Left lung (tissue), 10 donors: ENCODE data around the gene GLT6D1. TPM values are rescaled to one million over a fixed set of nuclear protein-coding genes. Genes with fewer than 3 reads are reported as not detected.
A peak's percentile ranks its signal among the peaks of the same experiment; 100 is the strongest.
"Not testable (repeated sequence)": the region's sequence is repeated elsewhere in the genome, so short reads cannot be mapped to it uniquely, and the experiment has no call there.

Experiments
- ATAC-seq: fragments of 200-7000 bp; cut with Tn5 transposase; one replicate; pipeline ENCODE4 v1.9.1; 2020; ENCODE audit warnings: moderate library complexity
- DNase-seq, 4 donors: peaks; one replicate each; pipeline ENCODE4 v3.0.0-alpha.2; 2013 to 2020
- H3K27ac ChIP-seq, 2 donors: fragments of 200-600 bp; sonication (generic) in 1 of 2; one replicate each; pipeline versions ENCODE4 v1.5.0 to v1.8.0; 2020 to 2021
- H3K27me3 ChIP-seq, 2 donors: fragments of 200-600 bp; sonication (generic) in 1 of 2; one replicate each; pipeline versions ENCODE4 v1.5.0 to v1.8.0; 2020 to 2021
- H3K36me3 ChIP-seq, 2 donors: fragments of 200-600 bp; sonication (generic) in 1 of 2; one replicate each; pipeline versions ENCODE4 v1.5.0 to v1.8.0; 2020 to 2021
- H3K4me1 ChIP-seq, 2 donors: fragments of 200-600 bp; one replicate each; pipeline ENCODE4 v1.8.0; 2021
- H3K4me3 ChIP-seq, 2 donors: fragments of 200-600 bp; sonication (generic) in 1 of 2; one replicate each; pipeline versions ENCODE4 v1.5.0 to v1.8.0; 2020 to 2021; ENCODE audit warnings: mild to moderate bottlenecking in 1 of 2
- H3K9me3 ChIP-seq, 2 donors: fragments of 200-600 bp; sonication (generic) in 1 of 2; one replicate each; pipeline versions ENCODE4 v1.5.0 to v1.8.0; 2020 to 2021
- CTCF ChIP-seq, 2 donors: fragments of 200-600 bp; sonication (generic) in 1 of 2; IDR thresholded peaks; one replicate each; pipeline versions ENCODE4 v1.5.0 to v1.8.0; 2021; ENCODE audit warnings: antibody characterized with exemption in 2 of 2
- intact Hi-C, 2 donors: fragments of 100-400 bp; cut with DNase I; formaldehyde crosslinking; loops; one replicate each; pipeline versions ENCODE4 v1.11.2 to v1.14.2; 2022
- polyA plus RNA-seq, 6 donors: library from polyadenylated mRNA; unstranded; fragments of 120-200 nt; gene quantifications; one replicate each; pipeline ENCODE4 v1.2.1, GENCODE V29; 2013; ENCODE audit not compliant: insufficient read length in 6 of 6
- total RNA-seq, 2 donors: library from RNA; stranded (reverse); fragmentation: NEBNext Ultra II Directional; extraction: Animal tissue kit (Norgen Biotek cat#: 25700); gene quantifications; one replicate each; pipeline ENCODE4 v1.2.1, GENCODE V29; 2021
- donor health status: DM: no; HTN: yes; CAD: no.
- donor health status: DM: no; HTN: no; CAD: no.

Gene GLT6D1
- total and polyA plus RNA-seq, 8 donors, result not detected

- no peaks in the 10 kb centered on the region for H3K9me3 ChIP-seq
- peak in 1 of 4 donors; percentile 61 for DNase-seq
Observed at GRCh38 chr9:135669616-135670285, 30.4 kb upstream of the GLT6D1 start.

GRCh38 chr9:135669018-135669417 is 29.7 kb upstream of the GLT6D1 start:
- H3K4me3 ChIP-seq, DNase-seq, H3K36me3 ChIP-seq, H3K4me1 ChIP-seq, H3K9me3 ChIP-seq, intact Hi-C loops, ATAC-seq, H3K27ac ChIP-seq: not testable (repeated sequence)
- peaks cover 0 to 70% of the 10 kb centered on the region in 2 donors for H3K27me3 ChIP-seq

More at GRCh38 chr9:135669616-135670285, 30.4 kb upstream of the GLT6D1 start:
- H3K36me3 ChIP-seq, result no peaks in the 10 kb centered on the region
- no peak overlapping the region for H3K27ac ChIP-seq
- ATAC-seq, result no peak
- intact Hi-C loops, result no loop called here
- peaks cover 0 to 63% of the 10 kb centered on the region in 2 donors for H3K27me3 ChIP-seq
- no peaks in the 10 kb centered on the region for H3K4me1 ChIP-seq
- H3K4me3 ChIP-seq, result no peak overlapping the region
- TF ChIP-seq CTCF (IDR thresholded peaks at IDR 0.05), result no peak

GRCh38 chr9:135667463-135668001 is 28.2 kb upstream of the GLT6D1 start:
- no peak for TF ChIP-seq CTCF (IDR thresholded peaks at IDR 0.05)
- no peak overlapping the region for H3K27ac ChIP-seq
- no peak overlapping the region for H3K4me3 ChIP-seq
- intact Hi-C loops, result no loop called here
- H3K4me1 ChIP-seq, result no peaks in the 10 kb centered on the region
- H3K9me3 ChIP-seq, result no peaks in the 10 kb centered on the region
- no peak for ATAC-seq
- H3K27me3 ChIP-seq, result peaks cover 0 to 73% of the 10 kb centered on the region in 2 donors
- peak in 1 of 4 donors; percentile 73 for DNase-seq
- no peaks in the 10 kb centered on the region for H3K36me3 ChIP-seq

GRCh38 chr9:135666534-135667462 is 27.5 kb upstream of the GLT6D1 start:
- Histone ChIP-seq H3K9me3 (no peaks in the 10 kb centered on the region), H3K36me3 (no peaks in the 10 kb centered on the region), H3K4me1 (no peaks in the 10 kb centered on the region), H3K27me3 (peaks cover 0 to 70% of the 10 kb centered on the region in 2 donors), H3K4me3 (no peak overlapping the region), H3K27ac (no peak overlapping the region)
- intact Hi-C loops, result no loop called here
- ATAC-seq (no peak), DNase-seq (peak in 1 of 4 donors; percentile 53)
- no peak for TF ChIP-seq CTCF (IDR thresholded peaks at IDR 0.05)

- intact Hi-C loops, result no loop called here
- no peak for ATAC-seq
- Histone ChIP-seq H3K27ac (no peak overlapping the region), H3K36me3 (no peaks in the 10 kb centered on the region), H3K9me3 (no peaks in the 10 kb centered on the region), H3K4me1 (no peaks in the 10 kb centered on the region), H3K4me3 (no peak overlapping the region), H3K27me3 (peaks cover 0 to 66% of the 10 kb centered on the region in 2 donors)
- TF ChIP-seq CTCF (IDR thresholded peaks at IDR 0.05), result no peak
- DNase-seq, result peak in 1 of 4 donors; percentile 64
Observed at GRCh38 chr9:135665795-135666189, 26.5 kb upstream of the GLT6D1 start.
